NOMO-1 (cell line): ENCODE data around the gene ALG3.

Source experiments
- DNase-seq, 2 experiments: peaks; one replicate each; lab custom pipeline; 2025; ENCODE audit not compliant: unreplicated experiment in 2 of 2; lab: John Stamatoyannopoulos, UW

ALG3 gene

DNA sequence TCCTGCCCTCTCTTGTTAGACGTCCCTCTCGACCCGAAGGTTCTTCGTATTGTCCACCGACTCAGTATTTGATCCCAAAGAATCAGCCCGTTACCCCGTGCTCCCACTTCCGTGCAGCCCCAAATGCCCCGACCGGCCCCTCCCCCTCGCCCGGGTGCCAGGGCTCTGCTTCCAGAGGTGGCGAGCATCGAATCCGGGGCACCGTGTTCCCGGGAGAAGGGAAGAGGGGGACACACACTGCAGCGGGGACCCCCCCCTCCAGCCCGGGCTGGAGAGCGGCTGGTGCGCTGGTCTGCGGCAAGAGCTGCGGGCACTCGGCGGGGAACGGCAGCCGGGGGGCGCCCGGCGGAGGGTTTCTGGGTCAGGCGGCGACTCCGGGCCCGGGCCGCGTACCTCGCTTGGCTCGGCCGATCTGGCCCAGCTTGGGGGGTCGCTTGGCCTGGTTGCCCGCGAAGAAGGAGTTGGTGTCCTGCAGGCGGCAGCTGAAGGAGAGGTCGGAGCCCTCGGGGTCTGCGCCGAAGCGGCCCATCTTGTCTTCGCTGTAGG lies 12.0 kb upstream of the ALG3 start:
- DNase-seq: no peak

DNA sequence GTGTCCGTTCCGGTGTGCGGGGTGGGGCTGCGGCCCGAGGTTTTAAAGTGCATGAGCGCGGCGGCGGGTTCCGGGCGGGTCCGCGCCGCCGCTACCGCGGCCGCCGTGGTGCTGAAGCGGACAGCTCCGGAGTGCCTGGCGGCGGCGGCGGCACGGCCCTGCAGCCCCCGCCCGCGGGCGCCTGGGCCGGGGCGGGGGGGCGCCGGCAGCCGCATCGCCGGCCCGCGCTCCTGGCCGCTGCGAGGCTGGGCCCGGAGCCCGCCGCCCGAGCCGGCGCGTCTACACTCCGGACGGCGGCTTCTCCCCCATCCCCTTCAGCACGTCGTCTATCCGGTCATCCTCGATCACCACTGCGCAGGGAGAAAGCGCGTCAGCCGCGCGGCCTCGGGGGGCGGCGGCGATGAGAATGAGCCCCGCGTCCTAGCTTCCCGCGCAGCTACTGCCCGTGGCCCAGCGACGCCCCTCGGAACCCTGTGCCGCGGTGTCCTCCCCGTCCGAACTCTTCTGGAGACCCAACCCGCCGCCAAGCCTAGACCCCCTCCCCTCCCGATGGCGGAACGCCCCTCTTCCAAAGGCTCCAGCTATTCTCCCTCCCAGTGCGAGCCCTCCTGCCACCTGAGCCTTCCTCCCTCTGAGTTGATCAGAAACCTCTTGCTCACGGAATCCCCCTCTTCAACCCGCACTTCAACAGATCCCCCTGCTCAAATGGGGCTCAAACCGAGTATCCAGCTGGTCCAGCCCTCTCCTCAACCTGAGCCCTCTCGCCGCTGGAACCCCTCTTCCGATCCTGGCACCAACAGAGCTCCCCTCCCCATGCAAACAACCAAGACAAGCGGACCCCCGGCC lies 11.3 kb upstream of the ALG3 start:
- DNase-seq: peak; percentile 57

DNA sequence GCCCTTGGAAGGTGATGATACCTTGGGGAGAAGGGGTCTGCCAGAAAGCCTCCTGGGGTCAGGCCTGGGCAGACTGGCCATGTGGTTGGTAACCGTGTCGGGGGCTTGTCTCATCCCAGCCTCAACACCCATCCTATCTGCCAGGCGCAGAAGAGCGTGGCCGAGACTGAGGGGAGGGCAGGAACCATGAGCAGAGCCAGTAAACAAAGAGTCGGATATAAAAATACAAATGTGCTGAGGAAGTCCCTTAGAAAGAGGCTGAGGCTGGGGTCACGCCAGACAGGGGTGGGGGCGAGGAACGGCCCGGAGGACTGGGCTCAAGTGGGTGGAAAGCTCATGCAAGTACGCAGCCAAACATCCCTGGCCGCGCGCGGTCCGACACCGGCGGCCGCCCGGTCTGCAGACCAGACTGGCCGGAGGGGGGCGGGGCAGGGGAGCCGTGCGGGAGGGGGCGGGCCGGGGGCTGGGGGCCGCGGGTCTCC lies 10.7 kb upstream of the ALG3 start:
- DNase-seq: no peak

DNA sequence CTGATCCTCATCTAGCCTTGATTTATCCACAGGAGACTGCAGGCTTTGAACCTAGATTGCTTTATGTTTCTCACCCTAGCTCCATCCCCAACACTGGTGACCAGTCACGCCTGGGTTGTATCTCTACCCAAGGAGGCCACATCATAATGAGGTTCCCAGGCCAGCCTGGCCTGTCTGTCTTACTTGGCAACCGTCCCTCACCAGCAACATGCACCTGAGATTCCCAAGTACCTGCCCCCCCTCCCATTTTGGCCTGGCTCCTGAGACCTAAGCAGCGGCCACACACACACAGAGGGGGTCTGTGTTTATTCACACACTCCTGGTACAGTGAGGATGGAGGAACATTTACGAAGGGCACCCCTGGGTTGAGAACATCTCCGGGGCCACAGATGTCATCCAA lies 10.2 kb upstream of the ALG3 start:
- no peak for DNase-seq

DNA sequence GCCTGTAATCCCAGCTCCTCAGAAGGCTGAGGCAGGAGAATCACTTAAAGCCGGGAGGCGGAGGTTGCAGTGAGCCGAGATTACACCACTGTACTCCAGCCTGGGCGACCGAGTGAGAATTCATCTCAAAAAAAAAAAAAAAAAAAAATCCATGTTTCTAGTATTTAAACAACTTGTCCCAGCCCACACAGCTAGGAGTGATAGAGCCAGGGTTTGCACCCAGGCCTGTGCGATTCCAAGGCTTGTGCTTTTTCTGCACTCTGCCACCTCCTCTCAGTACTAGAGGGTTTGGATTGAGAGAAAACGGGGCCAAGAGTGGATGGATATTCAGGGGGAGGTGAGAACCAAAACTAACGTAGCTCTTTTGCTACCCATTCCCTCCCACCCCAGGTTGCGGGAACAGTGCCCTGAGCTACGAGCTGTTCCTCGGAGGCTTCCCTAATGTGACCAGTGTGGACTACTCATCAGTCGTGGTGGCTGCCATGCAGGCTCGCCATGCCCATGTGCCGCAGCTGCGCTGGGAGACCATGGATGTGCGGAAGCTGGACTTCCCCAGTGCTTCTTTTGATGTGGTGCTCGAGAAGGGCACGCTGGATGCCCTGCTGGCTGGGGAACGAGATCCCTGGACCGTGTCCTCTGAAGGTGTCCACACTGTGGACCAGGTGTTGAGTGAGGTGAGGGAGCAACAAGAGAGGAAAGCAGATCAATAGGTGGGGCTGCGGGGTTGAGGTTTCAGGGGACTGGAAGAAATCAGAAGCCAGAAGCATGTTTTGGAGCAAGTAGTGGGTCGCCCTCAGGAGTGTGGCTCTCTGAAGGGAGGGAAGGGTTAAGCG lies 8.5 kb upstream of the ALG3 start:
- no peak for DNase-seq

DNA sequence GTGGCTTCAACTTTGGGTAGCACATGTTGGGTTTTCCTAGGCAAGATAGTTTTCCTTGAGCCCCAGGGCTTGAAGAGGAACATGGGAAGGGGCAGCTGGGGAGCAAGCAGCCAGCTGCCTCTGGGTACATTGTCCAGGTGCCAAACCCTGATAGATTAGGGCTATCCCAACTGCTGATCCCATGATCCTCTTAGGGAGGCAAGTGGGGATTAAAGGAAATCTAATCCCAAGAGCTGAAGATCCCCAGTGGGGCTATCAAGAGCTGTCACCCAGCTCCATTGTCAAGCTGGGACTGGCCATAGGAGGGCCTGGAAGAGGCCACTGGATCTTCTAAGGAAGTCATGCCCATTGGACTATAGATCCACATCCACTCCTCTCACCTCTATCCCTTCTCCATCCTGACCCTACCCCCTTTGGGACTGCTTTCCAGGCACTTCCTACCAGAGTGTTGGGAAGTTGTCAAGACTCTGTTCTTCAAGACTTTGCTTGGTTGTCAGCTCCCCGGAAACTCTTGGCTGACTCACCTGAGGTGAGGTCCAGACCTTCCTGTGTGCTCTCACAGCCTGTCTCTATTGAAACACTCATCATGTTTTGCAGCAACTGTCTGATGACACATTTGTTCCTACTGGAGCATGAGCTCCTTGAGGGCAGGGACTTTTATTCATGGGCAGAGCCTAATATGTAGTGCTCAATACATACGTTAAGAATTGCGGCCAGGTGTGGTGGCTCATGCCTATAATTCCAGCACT lies 6.7 kb upstream of the ALG3 start:
- no peak for DNase-seq

DNA sequence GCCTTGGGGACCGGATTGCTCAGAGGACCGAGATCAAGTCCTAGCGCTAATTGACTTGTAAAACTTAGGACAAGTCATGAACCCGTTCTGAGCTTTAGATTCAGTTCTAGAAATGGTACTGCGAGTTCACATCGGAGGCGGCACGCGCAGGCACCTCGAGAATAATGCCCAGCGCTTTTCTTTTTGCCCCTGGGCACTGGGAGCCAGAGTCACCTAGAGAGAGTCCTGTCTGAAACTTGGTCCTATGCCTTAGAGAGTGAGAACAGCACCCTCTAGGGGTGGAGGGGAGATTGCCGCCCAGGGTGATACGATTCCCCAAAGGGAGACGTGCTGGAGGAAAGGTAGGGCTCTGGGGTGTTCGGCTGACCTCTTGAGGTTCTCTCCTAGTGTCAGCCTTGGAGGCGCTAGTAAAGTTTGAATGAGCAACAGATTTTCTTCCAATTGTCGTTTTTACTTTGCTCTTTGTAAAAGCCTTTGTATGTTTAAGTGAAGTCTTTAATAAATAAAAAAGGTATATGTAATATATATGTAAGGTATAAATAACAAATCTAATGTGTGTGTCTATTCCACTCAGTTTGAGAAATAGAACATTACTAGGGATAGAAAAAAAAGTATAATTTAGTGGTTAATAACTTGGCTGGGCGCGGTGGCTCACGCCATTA lies 1.5 kb upstream of the ALG3 start:
- peak; percentile 95 to 96 for DNase-seq

DNA sequence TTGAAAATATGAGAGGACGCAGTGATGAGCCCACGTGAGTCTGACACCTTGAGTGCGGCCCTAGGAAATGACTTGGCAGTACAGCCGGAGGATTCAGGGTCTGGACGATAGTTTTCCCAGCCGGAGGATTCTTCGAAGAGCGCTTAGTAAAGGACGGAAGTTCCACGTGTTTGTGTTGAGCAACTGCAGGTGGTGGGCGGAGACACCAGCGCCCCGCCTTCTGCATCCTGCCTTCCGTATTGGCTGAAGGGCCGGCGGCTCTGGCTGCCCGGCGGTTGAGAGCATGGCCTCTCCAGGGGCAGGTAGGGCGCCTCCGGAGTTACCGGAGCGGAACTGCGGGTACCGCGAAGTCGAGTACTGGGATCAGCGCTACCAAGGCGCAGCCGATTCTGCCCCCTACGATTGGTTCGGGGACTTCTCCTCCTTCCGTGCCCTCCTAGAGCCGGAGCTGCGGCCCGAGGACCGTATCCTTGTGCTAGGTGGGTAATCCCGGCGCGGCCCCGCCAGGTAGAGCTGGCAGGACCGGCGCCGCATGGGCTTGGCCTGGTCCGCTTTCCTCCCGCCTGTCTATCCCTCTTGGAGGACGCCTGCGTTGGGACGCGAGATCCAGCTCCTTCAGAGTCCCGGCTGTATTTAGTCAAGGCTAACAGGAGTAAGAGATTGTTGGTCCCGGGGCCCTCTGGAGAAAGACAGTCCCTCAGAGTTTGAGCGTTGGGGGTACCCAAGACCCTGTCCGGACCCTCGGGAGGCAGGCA lies 827 bp upstream of the ALG3 start, which contains the start of gene EEF1AKMT4:
Gene EEF1AKMT4 (plus strand): TSS at position 261 of the 755 bp plus-strand sequence. CDS start 23 bp downstream, at position 284.
- DNase-seq: peak; percentile 99 to 100

DNA sequence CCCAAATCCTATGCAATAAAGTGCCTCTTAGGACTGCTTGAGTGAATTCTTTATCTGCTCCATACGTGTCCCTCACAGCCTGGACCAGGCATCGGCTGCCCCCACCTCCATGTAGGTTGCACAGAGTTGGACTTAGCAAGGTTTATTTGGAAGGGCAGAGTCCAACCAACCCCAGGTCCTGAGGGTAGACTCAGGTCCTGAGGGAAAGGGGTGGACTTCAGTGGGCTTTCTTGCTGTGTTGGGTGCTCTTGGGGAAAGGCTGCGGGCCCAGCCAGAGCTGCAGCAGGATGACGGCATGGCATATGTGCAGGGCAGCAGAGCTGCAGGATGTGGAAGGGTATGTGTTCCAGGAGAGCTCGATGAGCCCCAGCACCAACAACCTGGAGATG lies 6.5 kb downstream of the ALG3 start:
- DNase-seq: no peak

DNA sequence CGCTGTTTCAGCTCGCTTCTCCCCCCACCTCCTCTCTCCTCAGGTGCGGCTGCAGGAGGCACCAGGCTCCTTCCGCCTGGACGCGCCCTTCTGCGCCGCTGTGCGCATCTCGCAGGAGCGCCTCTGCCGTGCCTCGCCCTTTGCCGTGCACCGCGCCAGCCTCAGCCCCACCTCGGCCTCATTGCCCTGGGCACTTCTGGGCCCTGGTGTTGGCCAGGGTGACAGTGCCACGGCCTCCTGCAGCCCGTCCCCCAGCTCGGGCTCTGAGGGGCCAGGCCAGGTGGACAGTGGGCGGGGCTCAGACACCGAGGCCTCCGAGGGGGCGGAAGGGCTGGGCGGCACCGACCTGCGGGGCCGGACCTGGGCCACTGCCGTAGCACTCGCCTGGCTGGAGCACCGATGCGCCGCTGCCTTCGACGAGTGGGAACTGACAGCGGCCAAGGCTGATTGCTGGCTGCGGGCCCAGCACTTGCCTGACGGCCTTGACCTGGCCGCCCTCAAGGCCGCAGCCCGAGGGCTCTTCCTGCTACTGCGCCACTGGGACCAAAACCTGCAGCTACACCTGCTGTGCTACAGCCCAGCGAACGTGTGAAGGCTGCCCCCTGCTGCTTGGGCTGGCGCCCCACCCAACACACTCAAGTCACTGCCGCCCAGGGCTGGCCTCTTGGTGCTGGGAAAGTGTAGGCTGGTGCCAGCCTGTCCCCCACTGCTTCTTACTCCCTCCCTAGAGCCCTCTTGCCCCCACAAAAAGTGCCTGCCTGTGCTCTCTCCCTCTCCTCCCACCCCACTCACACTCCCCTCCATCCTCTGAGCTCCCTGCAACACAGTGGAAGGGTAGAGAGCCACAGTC lies 7.1 kb downstream of the ALG3 start:
- no peak for DNase-seq

DNA sequence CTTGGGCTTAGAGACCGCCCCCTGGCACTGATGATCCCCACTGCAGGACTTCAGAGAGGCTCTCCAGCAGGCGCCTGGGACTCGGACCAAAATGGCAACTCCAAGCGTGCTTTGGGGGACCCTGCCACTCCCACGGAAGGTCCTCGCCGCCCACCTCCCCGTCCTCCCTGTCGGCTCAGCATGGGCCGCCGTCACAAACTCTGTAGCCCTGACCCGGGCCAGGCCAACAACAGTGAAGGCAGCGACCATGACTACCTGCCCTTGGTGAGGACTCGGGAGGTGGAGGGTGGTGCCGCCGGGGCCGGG lies 7.7 kb downstream of the ALG3 start:
- DNase-seq: no peak

DNA sequence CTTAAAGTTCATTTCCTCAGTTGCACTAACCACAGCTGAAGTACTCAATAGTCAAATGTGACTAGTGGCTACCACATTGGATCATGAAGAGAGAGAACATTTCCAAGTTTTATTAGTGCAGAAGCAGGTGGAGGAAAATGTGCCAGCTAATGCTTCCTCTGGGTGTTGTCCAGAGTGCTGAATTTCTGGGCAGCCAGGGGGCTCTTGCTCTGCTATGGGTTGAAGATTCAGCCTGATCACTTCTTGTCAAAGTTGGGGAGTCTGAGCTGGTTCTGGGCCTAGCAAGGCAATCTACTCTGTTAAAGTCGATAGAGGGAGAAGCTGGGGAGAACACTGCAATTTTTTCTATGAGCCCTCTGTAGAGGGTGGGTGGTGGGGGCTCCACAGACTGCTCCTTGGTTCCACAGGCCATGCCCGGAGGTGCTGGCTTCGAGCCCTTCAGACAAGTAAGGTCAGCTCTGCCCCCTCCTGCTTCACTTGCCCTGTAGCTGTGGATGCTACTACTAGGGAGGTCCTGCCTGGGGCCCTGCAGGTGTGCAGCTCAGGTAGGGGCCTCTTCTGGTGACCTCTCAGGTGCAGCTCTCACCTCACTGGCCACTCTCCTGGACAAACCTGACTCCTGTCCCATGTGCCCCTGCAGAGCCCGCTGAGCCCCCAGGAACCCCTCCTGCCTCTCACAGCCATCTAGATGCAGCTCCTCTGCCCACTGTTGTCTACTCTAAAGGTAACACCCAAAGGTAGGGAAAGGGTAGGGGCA lies 8.2 kb downstream of the ALG3 start:
- DNase-seq: peak in 1 of 2 experiments; percentile 45

DNA sequence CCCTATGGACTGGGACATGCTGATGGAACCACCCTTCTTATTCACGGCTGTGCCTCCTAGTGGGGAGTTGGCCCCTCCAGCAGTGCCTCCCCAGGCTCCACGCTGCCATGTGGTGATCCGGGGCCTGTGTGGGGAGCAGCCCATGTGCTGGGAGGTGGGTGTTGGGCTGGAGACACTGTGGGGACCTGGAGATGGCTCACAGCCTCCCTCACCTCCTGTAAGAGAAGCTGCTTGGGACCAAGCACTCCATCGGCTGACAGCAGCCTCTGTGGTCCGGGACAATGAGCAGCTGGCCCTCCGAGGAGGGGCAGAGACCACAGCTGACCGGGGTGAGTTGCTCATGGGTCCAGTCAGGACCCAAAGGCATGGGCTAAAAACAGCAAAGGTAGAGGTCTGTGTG lies 9.1 kb downstream of the ALG3 start:
- DNase-seq: no peak

DNA sequence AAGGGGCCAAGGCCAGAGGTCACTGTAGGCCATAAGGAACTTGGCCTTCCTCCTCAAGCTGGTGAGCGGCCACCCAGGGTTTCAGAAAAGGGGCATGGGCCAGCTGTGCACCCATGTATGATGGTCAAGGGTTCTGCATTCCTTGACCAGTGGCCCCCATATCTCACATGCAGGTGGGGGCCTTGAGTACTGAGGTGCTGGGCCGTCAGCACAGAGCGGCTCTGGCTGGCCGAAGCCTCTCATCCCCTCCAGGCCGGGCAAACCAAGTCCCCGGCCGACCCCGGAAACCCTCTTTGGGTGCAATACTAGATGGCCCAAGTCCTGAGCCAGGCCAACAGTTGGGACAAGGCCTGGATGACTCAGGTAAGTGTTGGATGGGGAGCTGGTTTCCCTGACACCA lies 9.5 kb downstream of the ALG3 start:
- no peak for DNase-seq

DNA sequence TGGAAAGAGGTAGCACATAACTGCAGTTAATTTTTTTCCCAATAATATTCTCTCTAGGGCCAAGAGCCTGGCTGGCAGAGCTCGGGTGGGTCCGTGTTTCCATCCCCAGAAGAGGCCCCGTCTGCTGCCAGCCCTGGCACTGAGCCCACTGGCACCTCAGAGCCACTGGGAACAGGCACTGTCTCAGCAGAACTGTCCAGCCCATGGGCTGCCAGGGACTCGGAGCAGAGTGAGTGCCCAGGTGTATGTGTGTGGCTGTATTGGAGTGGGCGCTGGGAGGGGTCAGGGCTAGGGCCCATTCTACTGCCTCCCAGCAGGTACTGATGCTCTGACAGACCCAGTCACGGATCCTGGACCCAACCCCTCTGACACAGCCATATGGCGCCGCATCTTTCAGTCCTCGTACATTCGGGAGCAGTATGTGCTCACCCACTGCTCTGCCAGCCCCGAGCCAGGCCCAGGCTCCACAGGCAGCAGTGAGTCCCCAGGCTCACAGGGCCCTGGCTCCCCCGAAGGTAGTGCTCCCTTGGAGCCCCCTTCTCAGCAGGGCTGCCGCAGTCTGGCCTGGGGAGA lies 10.4 kb downstream of the ALG3 start:
- DNase-seq: no peak

DNA sequence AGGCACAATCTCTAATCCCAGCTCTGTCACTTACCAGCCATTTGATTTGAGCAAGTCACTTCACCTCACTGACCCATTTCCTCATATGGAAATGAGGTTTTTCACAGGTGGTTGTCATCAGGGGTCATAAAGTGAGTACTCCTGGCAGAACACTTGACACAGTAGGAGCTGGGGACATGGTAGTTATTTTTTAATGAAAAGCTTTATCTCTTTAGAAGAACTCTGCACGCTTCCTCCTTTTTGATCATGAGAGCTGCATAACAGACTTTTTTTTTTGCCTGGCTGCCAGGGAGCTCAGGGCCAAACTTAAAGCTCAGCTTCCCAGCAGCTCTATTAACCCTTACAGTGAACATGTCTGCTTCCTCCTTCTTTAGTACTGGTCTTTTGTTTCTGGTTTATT lies 11.0 kb downstream of the ALG3 start:
- DNase-seq: no peak

DNA sequence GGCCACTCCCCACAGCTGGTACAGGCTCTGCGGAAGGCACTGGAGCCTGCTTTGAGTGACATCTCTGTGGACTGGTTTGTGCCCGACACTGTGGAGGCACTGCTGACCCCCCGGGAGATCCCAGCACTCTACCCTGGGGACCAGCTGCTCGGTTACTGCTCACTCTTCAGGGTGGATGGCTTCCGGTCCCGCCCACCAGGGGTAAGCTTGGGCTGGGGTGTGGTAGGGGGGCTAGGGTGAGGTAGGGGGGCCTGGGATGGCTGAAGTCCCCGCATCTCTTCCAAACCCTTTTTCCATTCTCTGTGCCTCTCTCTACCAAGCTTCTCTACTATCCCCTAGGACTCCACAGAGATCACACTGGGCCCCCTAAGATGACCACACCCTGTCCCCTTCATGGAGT lies 11.6 kb downstream of the ALG3 start:
- DNase-seq: no peak

DNA sequence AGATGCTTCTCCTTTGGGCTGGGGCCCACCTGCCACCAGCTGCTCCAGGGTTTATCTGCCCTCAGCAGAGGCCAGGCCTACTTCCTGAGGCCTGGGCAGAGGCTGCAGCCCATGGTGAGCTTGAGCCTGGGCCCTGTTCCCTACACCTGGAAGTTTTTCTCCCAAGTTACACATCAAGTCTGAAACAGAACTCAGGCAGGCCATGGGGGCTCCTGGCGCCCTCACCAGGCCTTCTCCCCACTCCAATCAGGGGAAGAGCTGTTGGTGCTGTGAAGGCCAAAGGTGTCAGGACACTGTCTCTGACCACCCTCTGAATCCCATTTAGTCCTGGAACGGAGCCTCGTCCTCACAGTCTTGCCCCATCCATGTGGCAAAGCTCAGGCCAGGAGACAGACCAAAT lies 12.1 kb downstream of the ALG3 start:
- DNase-seq: no peak
